Measurements from ENCODE around the gene PHLDA1. TPM values are rescaled to one million over a fixed set of nuclear protein-coding genes. Genes with fewer than 3 reads are reported as not detected.

Gene PHLDA1
- total and polyA plus RNA-seq, 2 experiments from 2014 or later = 11.7 to 21.6 TPM

DNA sequence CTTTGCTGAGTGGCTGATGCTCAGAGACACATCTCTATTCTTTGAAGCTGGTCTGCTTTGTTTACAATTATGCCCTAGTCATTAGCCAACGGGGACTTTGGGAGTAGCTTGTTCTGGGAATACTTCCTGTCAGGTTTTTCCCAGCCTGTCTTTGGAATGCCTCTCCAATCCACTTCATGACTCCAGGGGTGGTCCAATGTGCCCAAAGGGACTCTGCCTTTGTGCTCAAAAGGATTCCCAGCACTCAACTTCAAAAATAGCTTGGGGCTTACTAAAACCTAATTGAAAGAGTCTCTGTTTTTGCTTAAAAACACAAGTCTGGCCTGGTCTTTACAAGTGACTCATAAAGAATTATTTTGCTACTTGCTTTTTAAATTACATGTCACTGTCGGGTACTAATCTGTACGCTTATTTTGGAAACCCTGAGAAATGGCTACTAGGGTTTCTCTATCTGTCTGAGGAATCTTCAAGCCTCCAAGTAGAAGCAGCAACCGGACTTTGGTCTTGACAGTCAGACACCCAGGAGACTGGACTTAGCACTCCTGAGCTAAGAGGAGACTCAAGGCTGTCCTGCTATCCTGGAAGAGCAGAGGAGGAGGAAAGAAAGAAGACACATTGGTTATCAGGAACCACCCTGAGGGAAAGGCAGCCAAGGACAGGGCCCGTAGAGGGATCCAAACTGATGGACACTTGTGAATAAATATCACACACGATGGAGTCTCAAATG lies 20.7 kb downstream of the PHLDA1 start:
- Histone ChIP-seq H3K4me1 (ENCODE audit: insufficient read depth) (peaks cover 17% of the 10 kb centered on the region; the same call in 1 of the 2 replicates), H3F3A (replicated peaks; ENCODE audit: low read depth) (no peaks in the 10 kb centered on the region), H3K27me3 (ENCODE audit: insufficient read depth) (no peaks in the 10 kb centered on the region), H3K4me3 (no peak overlapping the region), H3K4me2 (no peak overlapping the region), H3K27ac (ENCODE audit: low read depth) (peak overlapping the region; percentile 66; the same call in 1 of the 2 replicates), H4K20me1 (replicated peaks; ENCODE audit: insufficient read depth) (no peaks in the 10 kb centered on the region), H3K79me2 (replicated peaks; ENCODE audit: insufficient read depth) (no peaks in the 10 kb centered on the region), H3K36me3 (ENCODE audit: insufficient read depth) (no peaks in the 10 kb centered on the region), H3K9me2 (ENCODE audit: insufficient read depth) (peaks cover 8% of the 10 kb centered on the region; the same call in 1 of the 2 replicates), H2AFZ (peak overlapping the region; percentile 78; the same call in 1 of the 2 replicates)
- Mint-ChIP-seq H3K4me3 (no peak overlapping the region), H3K9me3 (no peaks in the 10 kb centered on the region), H3K36me3 (ENCODE audit: low read depth) (no peaks in the 10 kb centered on the region), H3K27ac (no peak overlapping the region), H3K27me3 (ENCODE audit: insufficient read depth, low read depth, poor library complexity) (peaks cover 5% of the 10 kb centered on the region), H3K4me1 (peaks cover 29% of the 10 kb centered on the region)
- TF ChIP-seq, protein P1, sequence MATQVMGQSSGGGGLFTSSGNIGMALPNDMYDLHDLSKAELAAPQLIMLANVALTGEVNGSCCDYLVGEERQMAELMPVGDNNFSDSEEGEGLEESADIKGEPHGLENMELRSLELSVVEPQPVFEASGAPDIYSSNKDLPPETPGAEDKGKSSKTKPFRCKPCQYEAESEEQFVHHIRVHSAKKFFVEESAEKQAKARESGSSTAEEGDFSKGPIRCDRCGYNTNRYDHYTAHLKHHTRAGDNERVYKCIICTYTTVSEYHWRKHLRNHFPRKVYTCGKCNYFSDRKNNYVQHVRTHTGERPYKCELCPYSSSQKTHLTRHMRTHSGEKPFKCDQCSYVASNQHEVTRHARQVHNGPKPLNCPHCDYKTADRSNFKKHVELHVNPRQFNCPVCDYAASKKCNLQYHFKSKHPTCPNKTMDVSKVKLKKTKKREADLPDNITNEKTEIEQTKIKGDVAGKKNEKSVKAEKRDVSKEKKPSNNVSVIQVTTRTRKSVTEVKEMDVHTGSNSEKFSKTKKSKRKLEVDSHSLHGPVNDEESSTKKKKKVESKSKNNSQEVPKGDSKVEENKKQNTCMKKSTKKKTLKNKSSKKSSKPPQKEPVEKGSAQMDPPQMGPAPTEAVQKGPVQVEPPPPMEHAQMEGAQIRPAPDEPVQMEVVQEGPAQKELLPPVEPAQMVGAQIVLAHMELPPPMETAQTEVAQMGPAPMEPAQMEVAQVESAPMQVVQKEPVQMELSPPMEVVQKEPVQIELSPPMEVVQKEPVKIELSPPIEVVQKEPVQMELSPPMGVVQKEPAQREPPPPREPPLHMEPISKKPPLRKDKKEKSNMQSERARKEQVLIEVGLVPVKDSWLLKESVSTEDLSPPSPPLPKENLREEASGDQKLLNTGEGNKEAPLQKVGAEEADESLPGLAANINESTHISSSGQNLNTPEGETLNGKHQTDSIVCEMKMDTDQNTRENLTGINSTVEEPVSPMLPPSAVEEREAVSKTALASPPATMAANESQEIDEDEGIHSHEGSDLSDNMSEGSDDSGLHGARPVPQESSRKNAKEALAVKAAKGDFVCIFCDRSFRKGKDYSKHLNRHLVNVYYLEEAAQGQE (IDR thresholded peaks at IDR 0.05; ENCODE audit: unreplicated experiment) = no peak
- TF ChIP-seq JUNB (IDR thresholded peaks at IDR 0.05; ENCODE audit: unreplicated experiment) (no peak), EZH2 (IDR thresholded peaks at IDR 0.05; ENCODE audit: low read depth, unreplicated experiment) (no peak), ZNF331 (CRISPR knock-in tag; IDR thresholded peaks at IDR 0.05; ENCODE audit: low read depth) (no peak), EZH2phosphoT487 (IDR thresholded peaks at IDR 0.05; ENCODE audit: unreplicated experiment) (no peak)
- TF ChIP-seq, protein P2, sequence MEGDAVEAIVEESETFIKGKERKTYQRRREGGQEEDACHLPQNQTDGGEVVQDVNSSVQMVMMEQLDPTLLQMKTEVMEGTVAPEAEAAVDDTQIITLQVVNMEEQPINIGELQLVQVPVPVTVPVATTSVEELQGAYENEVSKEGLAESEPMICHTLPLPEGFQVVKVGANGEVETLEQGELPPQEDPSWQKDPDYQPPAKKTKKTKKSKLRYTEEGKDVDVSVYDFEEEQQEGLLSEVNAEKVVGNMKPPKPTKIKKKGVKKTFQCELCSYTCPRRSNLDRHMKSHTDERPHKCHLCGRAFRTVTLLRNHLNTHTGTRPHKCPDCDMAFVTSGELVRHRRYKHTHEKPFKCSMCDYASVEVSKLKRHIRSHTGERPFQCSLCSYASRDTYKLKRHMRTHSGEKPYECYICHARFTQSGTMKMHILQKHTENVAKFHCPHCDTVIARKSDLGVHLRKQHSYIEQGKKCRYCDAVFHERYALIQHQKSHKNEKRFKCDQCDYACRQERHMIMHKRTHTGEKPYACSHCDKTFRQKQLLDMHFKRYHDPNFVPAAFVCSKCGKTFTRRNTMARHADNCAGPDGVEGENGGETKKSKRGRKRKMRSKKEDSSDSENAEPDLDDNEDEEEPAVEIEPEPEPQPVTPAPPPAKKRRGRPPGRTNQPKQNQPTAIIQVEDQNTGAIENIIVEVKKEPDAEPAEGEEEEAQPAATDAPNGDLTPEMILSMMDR (conservative IDR thresholded peaks at IDR 0.05; ENCODE audit: low read depth in 2 of 2) = no peak
- TF ChIP-seq, protein P3, sequence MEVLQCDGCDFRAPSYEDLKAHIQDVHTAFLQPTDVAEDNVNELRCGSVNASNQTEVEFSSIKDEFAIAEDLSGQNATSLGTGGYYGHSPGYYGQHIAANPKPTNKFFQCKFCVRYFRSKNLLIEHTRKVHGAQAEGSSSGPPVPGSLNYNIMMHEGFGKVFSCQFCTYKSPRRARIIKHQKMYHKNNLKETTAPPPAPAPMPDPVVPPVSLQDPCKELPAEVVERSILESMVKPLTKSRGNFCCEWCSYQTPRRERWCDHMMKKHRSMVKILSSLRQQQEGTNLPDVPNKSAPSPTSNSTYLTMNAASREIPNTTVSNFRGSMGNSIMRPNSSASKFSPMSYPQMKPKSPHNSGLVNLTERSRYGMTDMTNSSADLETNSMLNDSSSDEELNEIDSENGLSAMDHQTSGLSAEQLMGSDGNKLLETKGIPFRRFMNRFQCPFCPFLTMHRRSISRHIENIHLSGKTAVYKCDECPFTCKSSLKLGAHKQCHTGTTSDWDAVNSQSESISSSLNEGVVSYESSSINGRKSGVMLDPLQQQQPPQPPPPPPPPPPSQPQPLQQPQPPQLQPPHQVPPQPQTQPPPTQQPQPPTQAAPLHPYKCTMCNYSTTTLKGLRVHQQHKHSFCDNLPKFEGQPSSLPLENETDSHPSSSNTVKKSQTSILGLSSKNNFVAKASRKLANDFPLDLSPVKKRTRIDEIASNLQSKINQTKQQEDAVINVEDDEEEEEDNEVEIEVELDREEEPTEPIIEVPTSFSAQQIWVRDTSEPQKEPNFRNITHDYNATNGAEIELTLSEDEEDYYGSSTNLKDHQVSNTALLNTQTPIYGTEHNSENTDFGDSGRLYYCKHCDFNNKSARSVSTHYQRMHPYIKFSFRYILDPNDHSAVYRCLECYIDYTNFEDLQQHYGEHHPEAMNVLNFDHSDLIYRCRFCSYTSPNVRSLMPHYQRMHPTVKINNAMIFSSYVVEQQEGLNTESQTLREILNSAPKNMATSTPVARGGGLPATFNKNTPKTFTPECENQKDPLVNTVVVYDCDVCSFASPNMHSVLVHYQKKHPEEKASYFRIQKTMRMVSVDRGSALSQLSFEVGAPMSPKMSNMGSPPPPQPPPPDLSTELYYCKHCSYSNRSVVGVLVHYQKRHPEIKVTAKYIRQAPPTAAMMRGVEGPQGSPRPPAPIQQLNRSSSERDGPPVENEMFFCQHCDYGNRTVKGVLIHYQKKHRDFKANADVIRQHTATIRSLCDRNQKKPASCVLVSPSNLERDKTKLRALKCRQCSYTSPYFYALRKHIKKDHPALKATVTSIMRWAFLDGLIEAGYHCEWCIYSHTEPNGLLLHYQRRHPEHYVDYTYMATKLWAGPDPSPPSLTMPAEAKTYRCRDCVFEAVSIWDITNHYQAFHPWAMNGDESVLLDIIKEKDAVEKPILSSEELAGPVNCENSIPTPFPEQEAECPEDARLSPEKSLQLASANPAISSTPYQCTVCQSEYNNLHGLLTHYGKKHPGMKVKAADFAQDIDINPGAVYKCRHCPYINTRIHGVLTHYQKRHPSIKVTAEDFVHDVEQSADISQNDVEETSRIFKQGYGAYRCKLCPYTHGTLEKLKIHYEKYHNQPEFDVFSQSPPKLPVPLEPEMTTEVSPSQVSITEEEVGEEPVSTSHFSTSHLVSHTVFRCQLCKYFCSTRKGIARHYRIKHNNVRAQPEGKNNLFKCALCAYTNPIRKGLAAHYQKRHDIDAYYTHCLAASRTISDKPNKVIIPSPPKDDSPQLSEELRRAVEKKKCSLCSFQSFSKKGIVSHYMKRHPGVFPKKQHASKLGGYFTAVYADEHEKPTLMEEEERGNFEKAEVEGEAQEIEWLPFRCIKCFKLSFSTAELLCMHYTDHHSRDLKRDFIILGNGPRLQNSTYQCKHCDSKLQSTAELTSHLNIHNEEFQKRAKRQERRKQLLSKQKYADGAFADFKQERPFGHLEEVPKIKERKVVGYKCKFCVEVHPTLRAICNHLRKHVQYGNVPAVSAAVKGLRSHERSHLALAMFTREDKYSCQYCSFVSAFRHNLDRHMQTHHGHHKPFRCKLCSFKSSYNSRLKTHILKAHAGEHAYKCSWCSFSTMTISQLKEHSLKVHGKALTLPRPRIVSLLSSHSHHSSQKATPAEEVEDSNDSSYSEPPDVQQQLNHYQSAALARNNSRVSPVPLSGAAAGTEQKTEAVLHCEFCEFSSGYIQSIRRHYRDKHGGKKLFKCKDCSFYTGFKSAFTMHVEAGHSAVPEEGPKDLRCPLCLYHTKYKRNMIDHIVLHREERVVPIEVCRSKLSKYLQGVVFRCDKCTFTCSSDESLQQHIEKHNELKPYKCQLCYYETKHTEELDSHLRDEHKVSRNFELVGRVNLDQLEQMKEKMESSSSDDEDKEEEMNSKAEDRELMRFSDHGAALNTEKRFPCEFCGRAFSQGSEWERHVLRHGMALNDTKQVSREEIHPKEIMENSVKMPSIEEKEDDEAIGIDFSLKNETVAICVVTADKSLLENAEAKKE (CRISPR knock-in tag; IDR thresholded peaks at IDR 0.05) = no peak
- ATAC-seq (no peak), DNase-seq (ENCODE audit: low spot score) (peak; percentile 52)
